Embryonic facial prominence (tissue), 1 donor: ENCODE measurements around the gene ANKRD22.
"Not testable (repeated sequence)": the region's sequence is repeated elsewhere in the genome, so short reads cannot be mapped to it uniquely, and the experiment has no call there.

Experiments
- DNase-seq: peaks from one replicate; pipeline ENCODE4 v3.0.0-alpha.2; 2016; ENCODE audit errors: extremely low spot score

Gene ANKRD22

GRCh38 chr10:88851706-88852105 is at the start of gene ANKRD22:
TSS of gene ANKRD22 (minus strand) at chr10:88851844. CDS start at chr10:88851607, 237 bp downstream.
- DNase-seq, result peak; percentile 17

- DNase-seq, result no peak
Measured at GRCh38 chr10:88899886-88900285, 48.2 kb upstream of the ANKRD22 start.

DNA sequence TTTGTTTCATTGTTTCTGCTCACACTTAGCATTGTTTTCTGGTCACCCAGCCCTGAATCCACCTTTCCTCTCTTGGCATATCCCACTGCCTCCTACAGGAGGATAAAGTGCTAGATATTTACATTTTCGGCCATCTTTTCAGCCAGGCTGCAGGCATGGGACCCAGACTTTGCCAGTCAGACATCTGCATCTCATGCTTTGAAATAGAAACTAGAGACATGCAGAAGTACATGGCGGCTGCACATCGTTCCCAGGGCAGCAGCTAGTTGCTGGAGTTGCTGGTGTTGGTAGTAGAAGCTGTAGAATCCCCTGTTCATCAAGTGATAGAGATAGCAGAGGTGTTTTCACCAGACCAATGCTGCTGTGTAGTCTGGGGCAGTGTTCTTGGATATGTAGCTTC is 47.1 kb upstream of the ANKRD22 start:
- DNase-seq, result no peak

DNA sequence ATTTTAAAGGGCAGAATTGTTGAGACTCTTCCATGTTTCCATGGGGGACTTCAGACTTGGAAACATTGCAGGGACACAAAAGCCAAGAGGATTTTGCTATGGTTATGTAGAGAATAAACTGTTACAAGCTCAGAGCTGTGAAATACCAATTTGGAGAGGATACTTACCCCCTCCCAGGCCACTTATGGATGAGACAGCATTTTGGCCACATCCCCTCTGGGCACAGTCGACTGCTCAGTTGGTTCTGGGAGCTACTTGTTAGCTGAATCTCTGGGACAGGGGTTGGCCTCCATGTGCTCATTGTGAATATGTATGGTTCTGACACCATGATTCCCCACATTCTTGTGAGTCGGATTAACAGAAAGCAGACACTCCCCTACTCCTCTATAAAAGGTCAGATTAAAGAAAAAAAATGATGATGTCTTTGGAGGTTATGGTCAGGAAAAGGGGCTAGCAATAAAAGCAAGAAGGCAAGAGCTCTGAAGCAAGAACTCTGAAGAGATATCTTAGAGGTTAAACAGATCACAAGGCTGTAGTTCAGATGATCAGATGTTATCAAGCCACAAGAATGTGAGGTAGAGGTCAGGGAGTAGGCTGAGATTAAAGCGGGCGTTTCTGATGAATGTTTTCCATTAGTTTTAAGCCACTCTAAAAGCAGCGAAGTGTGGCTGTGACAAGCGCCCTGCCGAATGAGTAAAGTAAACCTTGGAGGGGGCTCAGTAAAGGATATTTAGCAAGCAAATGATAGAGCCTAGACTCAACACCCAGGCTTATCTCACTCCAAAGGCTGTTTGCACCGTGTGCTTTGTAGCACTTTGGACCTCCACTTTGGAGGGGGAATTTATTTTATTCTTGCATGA is 45.6 kb upstream of the ANKRD22 start:
- DNase-seq, result no peak

GRCh38 chr10:88896372-88896993 is 44.8 kb upstream of the ANKRD22 start:
- no peak for DNase-seq

GRCh38 chr10:88895250-88895649 is 43.6 kb upstream of the ANKRD22 start:
- no peak for DNase-seq

- DNase-seq, result no peak
Measured at GRCh38 chr10:88893611-88894010, 42.0 kb upstream of the ANKRD22 start.

- no peak for DNase-seq
Measured at GRCh38 chr10:88892222-88892967, 40.8 kb upstream of the ANKRD22 start.

DNA sequence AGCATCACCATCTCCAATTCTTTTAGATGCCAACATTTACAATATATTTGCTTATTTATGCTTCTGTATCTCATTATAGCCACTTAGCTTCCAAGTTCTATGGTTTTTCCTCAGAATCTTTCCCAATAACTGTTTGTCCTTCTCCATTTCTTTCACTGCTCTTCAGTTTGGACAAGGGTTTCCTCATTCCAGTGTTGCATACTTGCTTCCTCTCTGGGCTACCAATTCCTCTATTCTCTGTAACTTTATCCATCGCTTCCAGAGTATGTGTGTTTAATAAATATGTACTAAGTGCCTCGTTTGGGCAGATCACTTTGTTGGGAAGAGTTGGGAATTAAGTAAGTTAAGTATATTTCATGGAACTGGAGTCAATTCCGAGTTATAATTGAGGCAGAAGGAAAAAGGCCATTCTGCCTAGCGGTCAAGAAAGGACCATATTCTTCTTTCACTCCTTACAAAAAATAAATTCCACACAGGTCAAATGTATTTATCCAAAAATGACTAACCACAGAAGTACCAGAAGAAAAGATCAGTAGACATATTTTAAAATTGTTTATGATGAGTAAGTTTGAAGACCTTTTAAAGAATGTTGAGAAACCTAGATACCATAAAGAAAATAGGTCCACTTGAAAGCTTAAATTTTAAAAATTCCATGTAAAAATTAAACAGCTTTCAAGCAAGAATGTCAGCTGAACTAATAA is 39.2 kb upstream of the ANKRD22 start:
- no peak for DNase-seq

GRCh38 chr10:88889559-88890337 is 38.1 kb upstream of the ANKRD22 start:
- no peak for DNase-seq

- DNase-seq, result no peak
Measured at GRCh38 chr10:88888810-88889445, 37.3 kb upstream of the ANKRD22 start.

DNA sequence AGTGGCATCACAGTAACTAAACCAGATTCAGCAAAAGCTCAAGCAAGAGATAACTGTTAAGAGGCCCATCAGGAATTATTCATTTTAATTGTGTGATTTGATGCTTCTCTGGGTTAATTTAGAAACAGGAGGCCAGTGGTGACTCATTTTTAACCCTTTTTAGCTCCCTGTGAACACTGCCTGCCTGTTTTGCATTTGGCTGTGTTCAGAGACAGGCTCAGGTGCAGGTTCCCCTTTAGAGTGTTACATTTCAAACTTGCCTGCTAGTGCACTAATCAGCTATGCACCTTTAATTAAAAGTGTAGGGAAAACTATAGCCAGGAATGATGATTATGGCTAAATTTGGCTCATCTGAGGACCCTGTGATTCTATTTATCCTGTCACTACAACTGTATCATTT is 34.9 kb upstream of the ANKRD22 start:
- no peak for DNase-seq

GRCh38 chr10:88883448-88883809 is 31.8 kb upstream of the ANKRD22 start:
- DNase-seq, result no peak

- not testable (repeated sequence) for DNase-seq
Measured at GRCh38 chr10:88882646-88883447, 31.2 kb upstream of the ANKRD22 start.

GRCh38 chr10:88881922-88882645 is 30.4 kb upstream of the ANKRD22 start:
- DNase-seq, result no peak

- DNase-seq, result no peak
Measured at GRCh38 chr10:88881320-88881719, 29.7 kb upstream of the ANKRD22 start.

- no peak for DNase-seq
Measured at GRCh38 chr10:88880282-88881076, 28.8 kb upstream of the ANKRD22 start.

- no peak for DNase-seq
Measured at GRCh38 chr10:88879534-88880281, 28.1 kb upstream of the ANKRD22 start, which contains the start of gene STAMBPL1. TSS of gene STAMBPL1 (plus strand) at chr10:88880245. CDS start at chr10:88901709, 21,464 bp downstream.
